ENCODE data around the gene GPBP1L1. TPM values are rescaled to one million over a fixed set of nuclear protein-coding genes. Genes with fewer than 3 reads are reported as not detected.

The GPBP1L1 gene
- total and polyA plus RNA-seq, 12 donors = 34.5 to 122 (median 79.1) TPM

DNA sequence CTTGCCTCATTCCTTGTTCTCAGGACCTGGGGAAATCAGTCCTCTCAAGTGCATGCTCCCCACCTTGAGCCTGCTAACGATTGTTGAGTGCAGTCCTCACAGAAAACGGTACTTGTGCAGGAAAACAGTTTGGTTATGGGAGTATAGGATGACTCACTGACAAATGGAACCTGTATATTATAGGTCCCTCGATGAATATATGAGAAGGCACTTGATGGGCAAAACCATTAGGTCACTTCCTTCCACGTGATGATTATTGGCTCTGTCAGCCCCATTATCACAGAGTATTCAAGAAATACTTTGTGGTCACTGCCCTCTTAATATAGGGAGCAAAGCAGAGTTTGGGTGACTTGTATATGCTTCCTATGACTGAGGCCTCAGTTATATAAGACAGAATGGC is 68.7 kb downstream of the GPBP1L1 start:
- no peak overlapping the region for H3K27ac ChIP-seq
- WGBS, 4 donors = 87 to 92% (median 90%) methylated on average over 4 of the region's 4 CpGs
- H3K27me3 ChIP-seq = no peaks in the 10 kb centered on the region
- H3K4me1 ChIP-seq (replicated peaks in 1 of 2) = peaks cover 0 to 10% of the 10 kb centered on the region in 2 donors
- no peaks in the 10 kb centered on the region for H3K9me3 ChIP-seq (replicated peaks in 1 of 3)
- no peak for DNase-seq
- H3K36me3 ChIP-seq (replicated peaks in 1 of 2) = peaks cover 0 to 49% of the 10 kb centered on the region in 2 donors
- intact Hi-C loops (cut with DNase I) = no loop called here
- no peak overlapping the region for H3K4me3 ChIP-seq
- TF ChIP-seq, protein P1, sequence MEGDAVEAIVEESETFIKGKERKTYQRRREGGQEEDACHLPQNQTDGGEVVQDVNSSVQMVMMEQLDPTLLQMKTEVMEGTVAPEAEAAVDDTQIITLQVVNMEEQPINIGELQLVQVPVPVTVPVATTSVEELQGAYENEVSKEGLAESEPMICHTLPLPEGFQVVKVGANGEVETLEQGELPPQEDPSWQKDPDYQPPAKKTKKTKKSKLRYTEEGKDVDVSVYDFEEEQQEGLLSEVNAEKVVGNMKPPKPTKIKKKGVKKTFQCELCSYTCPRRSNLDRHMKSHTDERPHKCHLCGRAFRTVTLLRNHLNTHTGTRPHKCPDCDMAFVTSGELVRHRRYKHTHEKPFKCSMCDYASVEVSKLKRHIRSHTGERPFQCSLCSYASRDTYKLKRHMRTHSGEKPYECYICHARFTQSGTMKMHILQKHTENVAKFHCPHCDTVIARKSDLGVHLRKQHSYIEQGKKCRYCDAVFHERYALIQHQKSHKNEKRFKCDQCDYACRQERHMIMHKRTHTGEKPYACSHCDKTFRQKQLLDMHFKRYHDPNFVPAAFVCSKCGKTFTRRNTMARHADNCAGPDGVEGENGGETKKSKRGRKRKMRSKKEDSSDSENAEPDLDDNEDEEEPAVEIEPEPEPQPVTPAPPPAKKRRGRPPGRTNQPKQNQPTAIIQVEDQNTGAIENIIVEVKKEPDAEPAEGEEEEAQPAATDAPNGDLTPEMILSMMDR (IDR thresholded peaks at IDR 0.05) = no peak
- TF ChIP-seq POLR2A (IDR thresholded peaks at IDR 0.05) = no peak

DNA sequence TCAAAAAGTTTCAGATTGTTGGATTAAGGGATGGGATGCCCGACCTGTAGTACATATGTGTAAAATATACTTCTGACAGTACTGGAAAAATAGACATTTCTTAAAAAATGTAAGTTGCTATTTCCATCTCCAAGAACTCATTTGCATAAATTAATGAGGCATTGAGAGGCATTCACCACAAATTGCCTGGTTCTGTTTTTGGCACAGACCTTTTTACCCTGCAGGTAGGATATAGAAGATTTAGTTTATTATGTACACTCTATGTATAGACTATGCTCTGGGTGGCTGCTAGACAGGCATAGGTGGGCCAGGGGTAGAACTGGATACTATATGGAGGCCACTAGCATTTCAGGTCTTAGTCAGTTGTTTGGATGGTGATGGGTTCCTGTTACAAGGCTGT is 70.4 kb downstream of the GPBP1L1 start:
- H3K9me3 ChIP-seq (replicated peaks in 1 of 3) = no peaks in the 10 kb centered on the region
- DNase-seq = no peak
- TF ChIP-seq POLR2A (IDR thresholded peaks at IDR 0.05) = no peak
- TF ChIP-seq, protein P1 (IDR thresholded peaks at IDR 0.05) = no peak
- intact Hi-C loops (cut with DNase I) = no loop called here
- no peak overlapping the region for H3K27ac ChIP-seq
- H3K4me1 ChIP-seq (replicated peaks in 1 of 2) = no peaks in the 10 kb centered on the region
- H3K27me3 ChIP-seq = no peaks in the 10 kb centered on the region
- WGBS, 4 donors = 91 to 100% (median 97%) methylated on average over 1 of the region's 1 CpG
- no peak overlapping the region for H3K4me3 ChIP-seq
- H3K36me3 ChIP-seq (replicated peaks in 1 of 2) = peaks cover 0 to 51% of the 10 kb centered on the region in 2 donors

DNA sequence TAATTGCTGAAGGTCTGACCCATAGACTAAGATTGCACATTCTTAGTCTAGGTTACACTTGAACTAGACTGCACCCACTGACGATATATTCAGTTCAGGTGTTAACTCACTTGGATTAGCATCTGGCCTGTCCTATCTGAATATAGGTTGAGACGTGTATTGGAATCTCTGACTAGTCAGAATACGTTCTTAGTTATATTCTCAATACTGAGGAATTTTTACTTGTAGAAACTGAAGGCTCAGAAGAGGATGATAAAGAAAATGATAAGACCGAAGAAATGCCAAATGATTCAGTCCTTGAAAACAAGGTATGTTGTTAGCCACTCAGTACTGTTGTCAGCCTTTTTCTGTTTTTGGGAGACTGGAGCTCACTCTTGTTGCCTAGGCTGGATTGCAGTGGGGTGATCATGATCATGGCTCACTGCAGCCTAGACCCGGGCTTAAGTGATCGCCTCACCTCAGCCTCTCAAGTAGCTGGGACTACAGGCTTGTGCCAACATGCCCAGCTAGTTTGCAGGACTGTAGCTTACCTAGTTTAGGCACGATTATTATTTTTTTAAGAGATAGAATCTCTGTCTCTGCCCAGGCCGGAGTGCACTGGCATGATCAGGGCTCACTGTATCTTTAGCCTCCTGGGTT is 73.3 kb downstream of the GPBP1L1 start:
- Histone ChIP-seq H3K4me3 (no peak overlapping the region), H3K27ac (no peak overlapping the region), H3K27me3 (no peaks in the 10 kb centered on the region), H3K4me1 (replicated peaks in 1 of 2) (no peaks in the 10 kb centered on the region), H3K9me3 (replicated peaks in 1 of 3) (no peaks in the 10 kb centered on the region), H3K36me3 (replicated peaks in 1 of 2) (peaks cover 0 to 66% of the 10 kb centered on the region in 2 donors)
- intact Hi-C loops (cut with DNase I) = no loop called here
- 83 to 89% (median 85%) methylated on average over 8 of the region's 8 CpGs for WGBS, 4 donors
- TF ChIP-seq POLR2A (IDR thresholded peaks at IDR 0.05) = no peak
- TF ChIP-seq, protein P1 (IDR thresholded peaks at IDR 0.05) = no peak
- no peak for DNase-seq

DNA sequence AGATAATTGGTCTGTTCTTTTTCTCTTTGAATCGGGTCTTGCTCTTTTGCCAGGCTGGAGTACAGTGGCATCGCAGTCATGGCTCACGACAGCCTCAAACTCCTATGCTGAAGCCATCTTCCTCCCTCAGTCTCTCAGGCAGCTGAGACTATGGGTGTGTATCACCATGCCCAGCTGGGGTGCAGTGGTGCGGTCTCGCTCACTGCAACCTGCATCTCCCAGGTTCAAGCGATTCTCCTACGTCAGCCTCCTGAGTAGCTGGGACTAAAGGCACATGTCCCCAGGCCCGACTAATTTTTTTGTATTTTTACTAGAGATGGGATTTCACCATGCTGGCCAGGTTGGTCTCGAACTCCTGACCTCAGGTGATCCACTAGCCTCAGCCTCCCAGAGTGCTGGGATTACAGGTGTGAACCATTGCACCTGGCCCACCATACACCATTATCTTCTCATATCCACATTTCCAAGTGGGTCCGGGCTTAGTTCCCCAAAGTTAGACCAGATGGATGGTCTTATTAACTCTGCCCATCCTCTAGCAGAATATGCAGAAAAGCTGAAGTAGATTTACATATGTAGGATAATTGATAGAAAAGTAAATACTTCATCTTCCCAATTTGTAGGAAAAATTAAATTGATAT is 75.6 kb downstream of the GPBP1L1 start:
- no peak overlapping the region for H3K27ac ChIP-seq
- TF ChIP-seq, protein P1 (IDR thresholded peaks at IDR 0.05) = no peak
- TF ChIP-seq POLR2A (IDR thresholded peaks at IDR 0.05) = no peak
- intact Hi-C loops (cut with DNase I) = no loop called here
- H3K36me3 ChIP-seq (replicated peaks in 1 of 2) = peaks cover 0 to 55% of the 10 kb centered on the region in 2 donors
- H3K4me1 ChIP-seq (replicated peaks in 1 of 2) = no peaks in the 10 kb centered on the region
- DNase-seq = no peak
- no peaks in the 10 kb centered on the region for H3K27me3 ChIP-seq
- 93 to 98% (median 97%) methylated on average over 10 of the region's 10 CpGs for WGBS, 4 donors
- no peaks in the 10 kb centered on the region for H3K9me3 ChIP-seq (replicated peaks in 1 of 3)
- H3K4me3 ChIP-seq = no peak overlapping the region
